Loucy (cell line): ENCODE data around the gene EPN2.
A peak's percentile ranks its signal among the peaks of the same experiment; 100 is the strongest.

ENCODE experiments used
- H2AFZ ChIP-seq: fragments of 200-600 bp; sonication (generic); 2 replicates; pipeline ENCODE4 v1.6.0; 2016; ENCODE audit warnings: antibody characterized with exemption, mild to moderate bottlenecking, low read length, moderate library complexity
- H3F3A ChIP-seq: fragments of 200-600 bp; 2 replicates; pipeline ENCODE4 v1.6.0; 2016; ENCODE audit warnings: antibody characterized with exemption, low read depth, mild to moderate bottlenecking
- H3K27me3 ChIP-seq: fragments of 200-600 bp; sonication (generic); 2 replicates; pipeline ENCODE4 v1.6.1; 2014; ENCODE audit warnings: low read length, mild to moderate bottlenecking; ENCODE audit not compliant: insufficient read depth, poor library complexity, severe bottlenecking
- H3K36me3 ChIP-seq: fragments of 200-600 bp; sonication (generic); 2 replicates; pipeline ENCODE4 v1.6.1; 2016; ENCODE audit warnings: low read length; ENCODE audit not compliant: insufficient read depth
- H3K4me1 ChIP-seq: fragments of 200-600 bp; sonication (generic); 2 replicates; pipeline ENCODE4 v1.5.1; 2014; ENCODE audit warnings: low read length, mild to moderate bottlenecking; ENCODE audit not compliant: insufficient read depth, poor library complexity, severe bottlenecking
- H3K4me2 ChIP-seq: fragments of 200-600 bp; sonication (generic); 2 replicates; pipeline ENCODE4 v1.6.0; 2014; ENCODE audit warnings: antibody characterized with exemption, low read length, low read depth, mild to moderate bottlenecking; ENCODE audit not compliant: poor library complexity, severe bottlenecking
- H3K4me3 ChIP-seq: fragments of 200-600 bp; sonication (generic); 2 replicates; pipeline ENCODE4 v1.5.1; 2014; ENCODE audit warnings: low read length, mild to moderate bottlenecking, mixed read lengths; ENCODE audit not compliant: poor library complexity, severe bottlenecking
- H3K79me2 ChIP-seq: fragments of 200-600 bp; sonication (generic); 2 replicates; pipeline ENCODE4 v1.6.1; 2014; ENCODE audit warnings: low read length; ENCODE audit not compliant: insufficient read depth
- H3K9ac ChIP-seq: fragments of 200-600 bp; sonication (generic); 2 replicates; pipeline ENCODE4 v1.6.0; 2014; ENCODE audit warnings: mild to moderate bottlenecking, low read depth, low read length, moderate library complexity; ENCODE audit not compliant: poor library complexity, severe bottlenecking
- H3K9me2 ChIP-seq: fragments of 200-600 bp; sonication (generic); replicated peaks from 2 replicates; pipeline ENCODE4 v1.6.1; 2016; ENCODE audit warnings: low read depth, low read length, mixed read lengths
- H3K9me3 ChIP-seq: fragments of 200-600 bp; sonication (generic); 2 replicates; pipeline ENCODE4 v1.6.1; 2014; ENCODE audit warnings: mild to moderate bottlenecking, antibody characterized with exemption, low read length, low read depth; ENCODE audit not compliant: insufficient read depth
- H4K20me1 ChIP-seq: fragments of 200-600 bp; sonication (generic); 2 replicates; pipeline ENCODE4 v1.6.0; 2014; ENCODE audit warnings: antibody characterized with exemption, low read length, mild to moderate bottlenecking; ENCODE audit not compliant: insufficient read depth, poor library complexity, severe bottlenecking
- CTCF ChIP-seq: fragments of 200-600 bp; sonication (generic); conservative IDR thresholded peaks from 2 replicates; pipeline ENCODE4 v1.5.1; 2014; ENCODE audit warnings: mild to moderate bottlenecking, antibody characterized with exemption, low read length
- EZH2phosphoT487 ChIP-seq: fragments of 200-600 bp; IDR thresholded peaks from 2 replicates; pipeline ENCODE4 v1.6.1; 2018; ENCODE audit warnings: antibody characterized with exemption, mild to moderate bottlenecking, moderate library complexity, borderline replicate concordance

EPN2 gene

GRCh38 chr17:19372011-19372370 lies 134.8 kb downstream of the EPN2 start:
- Histone ChIP-seq H3K27me3 (no peaks in the 10 kb centered on the region), H3K36me3 (no peaks in the 10 kb centered on the region), H3K4me1 (peaks cover 33% of the 10 kb centered on the region), H3K79me2 (0 out of 2 replicates have a peak, but pooled peaks cover 3% of the 10 kb centered on the region), H3K9me3 (no peaks in the 10 kb centered on the region), H3F3A (no peaks in the 10 kb centered on the region), H4K20me1 (no peaks in the 10 kb centered on the region), H3K4me2 (peak overlapping the region; percentile 0), H3K4me3 (no peak overlapping the region), H2AFZ (no peak overlapping the region), H3K9me2 (no peaks in the 10 kb centered on the region), H3K9ac (no peak overlapping the region)
- no peak for TF ChIP-seq CTCF
- no peak for TF ChIP-seq EZH2phosphoT487

GRCh38 chr17:19372439-19372838 lies 135.3 kb downstream of the EPN2 start:
- Histone ChIP-seq H3K79me2 (0 out of 2 replicates have a peak, but pooled peaks cover 3% of the 10 kb centered on the region), H3K9me3 (no peaks in the 10 kb centered on the region), H3K4me3 (no peak overlapping the region)

GRCh38 chr17:19372866-19373504 lies 135.8 kb downstream of the EPN2 start:
- Histone ChIP-seq H3K27me3 (no peaks in the 10 kb centered on the region), H3K9ac (no peak overlapping the region), H3F3A (no peaks in the 10 kb centered on the region), H3K4me2 (no peak overlapping the region), H3K9me3 (no peaks in the 10 kb centered on the region), H3K9me2 (no peaks in the 10 kb centered on the region), H3K79me2 (0 out of 2 replicates have a peak, but pooled peaks cover 3% of the 10 kb centered on the region), H3K4me3 (no peak overlapping the region), H3K4me1 (peaks cover 36% of the 10 kb centered on the region), H2AFZ (no peak overlapping the region), H4K20me1 (no peaks in the 10 kb centered on the region), H3K36me3 (no peaks in the 10 kb centered on the region)
- TF ChIP-seq EZH2phosphoT487: no peak
- no peak for TF ChIP-seq CTCF

More at GRCh38 chr17:19372439-19372838, 135.3 kb downstream of the EPN2 start:
- Histone ChIP-seq H3K27me3 (no peaks in the 10 kb centered on the region), H3K36me3 (no peaks in the 10 kb centered on the region), H3K4me1 (peaks cover 36% of the 10 kb centered on the region), H3F3A (no peaks in the 10 kb centered on the region), H2AFZ (no peak overlapping the region), H3K9me2 (no peaks in the 10 kb centered on the region), H3K4me2 (no peak overlapping the region), H4K20me1 (no peaks in the 10 kb centered on the region), H3K9ac (no peak overlapping the region)
- no peak for TF ChIP-seq CTCF
- no peak for TF ChIP-seq EZH2phosphoT487
